Measurements from ENCODE around the gene SLFNL1.

- TF ChIP-seq ZNF274 (IDR thresholded peaks at IDR 0.05; ENCODE audit: low read depth, low read length) (no peak), YY1 (IDR thresholded peaks at IDR 0.05; ENCODE audit: insufficient read depth, insufficient read length) (no peak)
Measured at GRCh38 chr1:41038110-41038509, 16.6 kb upstream of the SLFNL1 start.

Data from NT2/D1 (cell line).